H9 (cell line): ENCODE results near the gene ZFR2. TPM values are rescaled to one million over a fixed set of nuclear protein-coding genes. Genes with fewer than 3 reads are reported as not detected.

Experiments used
- DNase-seq: peaks from one replicate; pipeline ENCODE4 v3.0.0-alpha.2; 2017
- H2AFZ ChIP-seq: one replicate; pipeline ENCODE4 v1.6.1; 2013; ENCODE audit warnings: mild to moderate bottlenecking, low read length, control low read depth, moderate library complexity
- H2AK5ac ChIP-seq: 2 replicates; pipeline ENCODE4 v1.6.1; 2013; ENCODE audit warnings: low read length, control low read depth, mixed read lengths; ENCODE audit not compliant: insufficient read length
- H2BK120ac ChIP-seq: one replicate; pipeline ENCODE4 v1.6.1; 2013; ENCODE audit warnings: low read depth, mild to moderate bottlenecking, low read length, control low read depth, inconsistent platforms; ENCODE audit not compliant: poor library complexity, severe bottlenecking
- H2BK12ac ChIP-seq: 2 replicates; pipeline ENCODE4 v1.6.1; 2013; ENCODE audit warnings: low read length, control low read depth, mixed read lengths, low read depth; ENCODE audit not compliant: insufficient read length
- H2BK15ac ChIP-seq: 2 replicates; pipeline ENCODE4 v1.6.1; 2013; ENCODE audit warnings: low read depth, low read length, control low read depth
- H2BK20ac ChIP-seq: one replicate; pipeline ENCODE4 v1.6.1; 2013; ENCODE audit warnings: low read depth, mild to moderate bottlenecking, low read length, control low read depth, inconsistent platforms; ENCODE audit not compliant: poor library complexity, severe bottlenecking
- H2BK5ac ChIP-seq: 2 replicates; pipeline ENCODE4 v1.6.1; 2013; ENCODE audit warnings: low read length, control low read depth, mixed read lengths; ENCODE audit not compliant: insufficient read length
- H3K14ac ChIP-seq: 2 replicates; pipeline ENCODE4 v1.6.1; 2013; ENCODE audit warnings: low read length, control low read depth; ENCODE audit not compliant: insufficient read depth
- H3K18ac ChIP-seq: 2 replicates; pipeline ENCODE4 v1.6.1; 2013; ENCODE audit warnings: low read depth, mild to moderate bottlenecking, mixed read lengths, low read length, control low read depth; ENCODE audit not compliant: insufficient read length
- H3K23ac ChIP-seq: 2 replicates; pipeline ENCODE4 v1.6.1; 2013; ENCODE audit warnings: low read length, control low read depth, mixed read lengths, low read depth; ENCODE audit not compliant: insufficient read length
- H3K23me2 ChIP-seq: 2 replicates; pipeline ENCODE4 v1.6.1; 2013; ENCODE audit warnings: low read depth, mild to moderate bottlenecking, mixed read lengths, low read length, control low read depth; ENCODE audit not compliant: insufficient read length, poor library complexity, severe bottlenecking
- H3K27ac ChIP-seq: 2 replicates; pipeline ENCODE4 v1.5.1; 2013; ENCODE audit warnings: low read length, control low read depth, mixed read lengths, low read depth; ENCODE audit not compliant: insufficient read length
- H3K27me3 ChIP-seq: 2 replicates; pipeline ENCODE4 v1.6.1; 2013; ENCODE audit warnings: low read length, control low read depth, inconsistent platforms; ENCODE audit not compliant: insufficient read depth
- H3K4ac ChIP-seq: 2 replicates; pipeline ENCODE4 v1.6.1; 2013; ENCODE audit warnings: low read depth, mild to moderate bottlenecking, control low read depth, inconsistent platforms, low read length, moderate library complexity
- H3K4me1 ChIP-seq: 2 replicates; pipeline ENCODE4 v1.6.1; 2013; ENCODE audit warnings: low read length, control low read depth, inconsistent platforms; ENCODE audit not compliant: insufficient read depth
- H3K4me2 ChIP-seq: 2 replicates; pipeline ENCODE4 v1.6.1; 2013; ENCODE audit warnings: low read length, control low read depth, mixed read lengths; ENCODE audit not compliant: insufficient read length, insufficient read depth
- H3K56ac ChIP-seq: 2 replicates; pipeline ENCODE4 v1.6.1; 2013; ENCODE audit warnings: low read depth, mild to moderate bottlenecking, mixed read lengths, low read length, control low read depth; ENCODE audit not compliant: insufficient read length
- H3K79me1 ChIP-seq: 2 replicates; pipeline ENCODE4 v1.6.1; 2013; ENCODE audit warnings: low read depth, mild to moderate bottlenecking, moderate library complexity, low read length, control low read depth, inconsistent platforms; ENCODE audit not compliant: insufficient read depth, poor library complexity, severe bottlenecking
- H3K79me2 ChIP-seq: 2 replicates; pipeline ENCODE4 v1.6.1; 2013; ENCODE audit warnings: low read length, control low read depth, inconsistent platforms; ENCODE audit not compliant: insufficient read depth
- H3K9ac ChIP-seq: 2 replicates; pipeline ENCODE4 v1.6.1; 2013; ENCODE audit warnings: low read length, control low read depth, mixed read lengths; ENCODE audit not compliant: insufficient read length; ENCODE audit errors: extremely low read depth
- H3K9me3 ChIP-seq: one replicate; pipeline ENCODE4 v1.6.1; 2013; ENCODE audit warnings: low read depth, low read length, inconsistent platforms; ENCODE audit not compliant: control insufficient read depth
- H3T11ph ChIP-seq: one replicate; pipeline ENCODE4 v1.6.1; 2013; ENCODE audit warnings: mild to moderate bottlenecking, low read length, control low read depth, inconsistent platforms
- H4K20me1 ChIP-seq: one replicate; pipeline ENCODE4 v1.6.1; 2013; ENCODE audit not compliant: control insufficient read depth, insufficient read length, insufficient read depth
- H4K5ac ChIP-seq: 2 replicates; pipeline ENCODE4 v1.6.1; 2013; ENCODE audit warnings: low read depth, mild to moderate bottlenecking, mixed read lengths, low read length, control low read depth; ENCODE audit not compliant: insufficient read length
- H4K8ac ChIP-seq: replicated peaks from 2 replicates; pipeline ENCODE4 v1.6.1; 2013; ENCODE audit warnings: low read length, control low read depth, mixed read lengths, low read depth; ENCODE audit not compliant: insufficient read length
- H4K91ac ChIP-seq: 2 replicates; pipeline ENCODE4 v1.6.1; 2013; ENCODE audit warnings: low read depth, mild to moderate bottlenecking, moderate library complexity, mixed read lengths, low read length, control low read depth; ENCODE audit not compliant: insufficient read length
- H3K27ac Mint-ChIP-seq, 3 experiments: 2 replicates in 2 of 3; 3 replicates in 1 of 3; pipeline ENCODE4 v1.8.0; 2020 to 2021; ENCODE audit warnings: mixed read lengths in 3 of 3, mild to moderate bottlenecking in 1 of 3, moderate library complexity in 1 of 3
- H3K27me3 Mint-ChIP-seq: 2 replicates; pipeline ENCODE4 v1.8.0; 2021; ENCODE audit warnings: low read depth, mild to moderate bottlenecking, moderate library complexity, mixed read lengths
- H3K36me3 Mint-ChIP-seq, 3 experiments: 2 replicates in 2 of 3; 3 replicates in 1 of 3; pipeline ENCODE4 v1.8.0; 2020 to 2021; ENCODE audit warnings: low read depth in 3 of 3, mixed read lengths in 3 of 3; ENCODE audit not compliant: insufficient read depth in 1 of 3
- H3K4me1 Mint-ChIP-seq, 2 experiments: 2 replicates each; pipeline ENCODE4 v1.8.0; 2020; ENCODE audit warnings: mixed read lengths in 2 of 2
- H3K4me3 Mint-ChIP-seq, 2 experiments: 2 replicates in 1 of 2; 3 replicates in 1 of 2; pipeline ENCODE4 v1.8.0; 2020 to 2021; ENCODE audit warnings: mild to moderate bottlenecking in 2 of 2, mixed read lengths in 2 of 2, moderate library complexity in 1 of 2
- H3K9me3 Mint-ChIP-seq, 2 experiments: 2 replicates in 1 of 2; 3 replicates in 1 of 2; pipeline ENCODE4 v1.8.0; 2020; ENCODE audit warnings: mild to moderate bottlenecking in 2 of 2, mixed read lengths in 2 of 2, moderate library complexity in 1 of 2
- WGBS: extraction: QIAGEN DNeasy Blood & Tissue Kit; methylation state at CpG from one replicate; pipeline ENCODE4 v1.1.7; 2013; ENCODE audit warnings: missing lambda C conversion rate, low lambda C conversion rate, mixed read lengths; ENCODE audit not compliant: insufficient read length; ENCODE audit errors: extremely low coverage; 5-methylcytosine and 5-hydroxymethylcytosine counted together
- total RNA-seq: library from RNA; stranded (reverse); gene quantifications from 2 replicates; pipeline ENCODE4 v1.2.1, GENCODE V29; 2021
- TF ChIP-seq, protein P1 (sequence below): fragments of 200-600 bp; sonication (generic); conservative IDR thresholded peaks from 3 replicates; pipeline ENCODE4 v1.8.0; 2021; ENCODE audit warnings: antibody characterized with exemption, mild to moderate bottlenecking

Gene ZFR2
- total RNA-seq, 1 experiment from 2014 or later = 18.3 TPM

DNA sequence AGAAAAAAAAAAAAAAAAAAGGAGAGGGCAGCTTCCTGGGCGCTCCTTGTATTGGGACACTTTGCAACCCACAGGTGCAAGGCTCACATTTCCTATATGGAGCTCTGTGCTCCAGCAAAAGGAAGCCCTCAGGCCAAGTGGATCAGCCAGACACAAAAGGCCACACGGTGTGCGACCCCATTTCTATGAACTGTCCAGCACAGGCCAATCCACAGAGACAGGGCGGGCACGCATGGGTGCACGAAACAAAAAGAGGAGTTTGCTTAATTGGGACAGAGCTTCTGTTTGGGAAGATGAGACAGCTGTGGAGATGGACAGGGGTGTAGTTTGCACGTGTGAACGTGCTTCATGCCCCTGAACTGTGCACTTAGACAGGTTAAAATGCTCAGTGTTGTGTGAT is 51.1 kb downstream of the ZFR2 start:
- H3K9ac ChIP-seq = no peak overlapping the region
- Mint-ChIP-seq H3K9me3 (no peaks in the 10 kb centered on the region), H3K27ac (no peak overlapping the region; a peak in 1 of 7 replicates), H3K27me3 (peaks cover 12% of the 10 kb centered on the region), H3K36me3 (no peaks in the 10 kb centered on the region), H3K4me3 (no peak overlapping the region; a peak in 1 of 5 replicates), H3K4me1 (no peaks in the 10 kb centered on the region; a peak in 1 of 4 replicates)
- no peak overlapping the region for H3T11ph ChIP-seq
- no peak for DNase-seq
- no peak overlapping the region for H3K4me2 ChIP-seq
- no peak overlapping the region for H4K91ac ChIP-seq
- TF ChIP-seq, protein P1, sequence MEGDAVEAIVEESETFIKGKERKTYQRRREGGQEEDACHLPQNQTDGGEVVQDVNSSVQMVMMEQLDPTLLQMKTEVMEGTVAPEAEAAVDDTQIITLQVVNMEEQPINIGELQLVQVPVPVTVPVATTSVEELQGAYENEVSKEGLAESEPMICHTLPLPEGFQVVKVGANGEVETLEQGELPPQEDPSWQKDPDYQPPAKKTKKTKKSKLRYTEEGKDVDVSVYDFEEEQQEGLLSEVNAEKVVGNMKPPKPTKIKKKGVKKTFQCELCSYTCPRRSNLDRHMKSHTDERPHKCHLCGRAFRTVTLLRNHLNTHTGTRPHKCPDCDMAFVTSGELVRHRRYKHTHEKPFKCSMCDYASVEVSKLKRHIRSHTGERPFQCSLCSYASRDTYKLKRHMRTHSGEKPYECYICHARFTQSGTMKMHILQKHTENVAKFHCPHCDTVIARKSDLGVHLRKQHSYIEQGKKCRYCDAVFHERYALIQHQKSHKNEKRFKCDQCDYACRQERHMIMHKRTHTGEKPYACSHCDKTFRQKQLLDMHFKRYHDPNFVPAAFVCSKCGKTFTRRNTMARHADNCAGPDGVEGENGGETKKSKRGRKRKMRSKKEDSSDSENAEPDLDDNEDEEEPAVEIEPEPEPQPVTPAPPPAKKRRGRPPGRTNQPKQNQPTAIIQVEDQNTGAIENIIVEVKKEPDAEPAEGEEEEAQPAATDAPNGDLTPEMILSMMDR = no peak
- H3K27ac ChIP-seq = no peak overlapping the region
- no peak overlapping the region for H2BK120ac ChIP-seq
- H3K18ac ChIP-seq = no peak overlapping the region
- H2BK20ac ChIP-seq = no peak overlapping the region
- H3K56ac ChIP-seq = no peak overlapping the region
- no peak overlapping the region for H2AFZ ChIP-seq
- H3K79me2 ChIP-seq = no peaks in the 10 kb centered on the region
- H2AK5ac ChIP-seq = no peak overlapping the region
- H2BK15ac ChIP-seq = no peak overlapping the region
- no peak overlapping the region for H4K5ac ChIP-seq
- no peaks in the 10 kb centered on the region for H3K4me1 ChIP-seq
- no peaks in the 10 kb centered on the region for H3K9me3 ChIP-seq
- no peaks in the 10 kb centered on the region for H3K27me3 ChIP-seq
- H4K20me1 ChIP-seq = peaks cover 2% of the 10 kb centered on the region
- H3K14ac ChIP-seq = no peak overlapping the region
- H3K23me2 ChIP-seq = no peaks in the 10 kb centered on the region
- H2BK5ac ChIP-seq = no peak overlapping the region
- no peak overlapping the region for H2BK12ac ChIP-seq
- H3K4ac ChIP-seq = no peak overlapping the region
- no peak overlapping the region for H4K8ac ChIP-seq
- no CpG with 5 or more reads among the region's 8 CpGs for WGBS
- no peak overlapping the region for H3K23ac ChIP-seq
- no peaks in the 10 kb centered on the region for H3K79me1 ChIP-seq
